Measurements from ENCODE around the gene FOXF1. TPM values are rescaled to one million over a fixed set of nuclear protein-coding genes. Genes with fewer than 3 reads are reported as not detected.

FOXF1 gene
- polyA plus RNA-seq, 1 donor = 22.3 TPM

DNA sequence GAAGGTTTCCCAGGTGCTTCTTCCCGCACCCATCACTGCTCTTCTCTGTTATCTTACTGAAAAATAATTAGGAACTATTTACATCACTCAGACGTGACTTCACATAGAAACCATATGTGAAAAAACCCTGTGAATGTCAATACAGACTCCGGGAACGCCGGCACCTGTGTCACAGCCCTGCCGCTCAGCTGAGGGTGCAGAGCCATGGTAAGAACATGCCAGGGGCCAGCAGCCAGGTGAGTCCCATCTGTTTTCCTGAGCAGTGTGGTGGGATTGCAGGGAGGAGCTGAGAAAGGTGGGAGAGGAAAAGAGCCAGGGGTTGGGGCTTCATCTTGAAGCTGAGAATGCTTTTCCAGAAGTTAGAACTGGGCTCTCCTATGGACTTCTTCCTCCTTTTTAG lies 13.7 kb downstream of the FOXF1 start:
- no CpG with 5 or more reads among the region's 6 CpGs for WGBS (ENCODE audit: insufficient coverage, low lambda C conversion rate)
- Histone ChIP-seq H3K27ac (ENCODE audit: low read length) (no peak overlapping the region), H3K9me3 (ENCODE audit: control insufficient read depth, low read depth, low read length) (peaks cover 4% of the 10 kb centered on the region), H3K4me1 (ENCODE audit: control insufficient read depth, insufficient read depth, low read length) (peaks cover 3% of the 10 kb centered on the region), H3K4me3 (ENCODE audit: low read length) (no peak overlapping the region), H3K27me3 (ENCODE audit: control insufficient read depth, insufficient read depth, low read length) (peaks cover 40% of the 10 kb centered on the region), H3K36me3 (ENCODE audit: control insufficient read depth, insufficient read depth, low read length) (no peaks in the 10 kb centered on the region)
- no peak for DNase-seq

DNA sequence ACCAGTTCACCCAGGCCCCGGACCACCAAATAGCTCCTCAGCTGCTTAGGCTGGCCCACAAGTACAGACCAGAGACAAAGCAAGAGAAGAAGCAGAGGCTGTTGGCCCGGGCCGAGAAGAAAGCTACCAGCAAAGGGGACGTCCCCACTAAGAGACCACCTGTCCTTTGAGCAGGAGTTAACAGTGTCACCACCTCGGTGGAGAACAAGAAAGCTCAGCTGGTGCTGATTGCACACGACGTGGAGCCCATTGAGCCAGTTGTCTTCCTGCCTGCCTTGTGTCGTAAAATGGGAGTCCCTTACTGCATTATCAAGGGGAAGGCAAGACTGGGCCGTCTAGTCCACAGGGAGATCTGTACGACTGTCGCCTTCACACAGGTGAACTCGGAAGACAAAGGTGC lies 15.4 kb downstream of the FOXF1 start:
- no peaks in the 10 kb centered on the region for H3K36me3 ChIP-seq (ENCODE audit: control insufficient read depth, insufficient read depth, low read length)
- H3K4me3 ChIP-seq (ENCODE audit: low read length) = no peak overlapping the region
- H3K4me1 ChIP-seq (ENCODE audit: control insufficient read depth, insufficient read depth, low read length) = no peaks in the 10 kb centered on the region
- peaks cover 4% of the 10 kb centered on the region for H3K9me3 ChIP-seq (ENCODE audit: control insufficient read depth, low read depth, low read length)
- DNase-seq = no peak
- no peak overlapping the region for H3K27ac ChIP-seq (ENCODE audit: low read length)
- peaks cover 28% of the 10 kb centered on the region for H3K27me3 ChIP-seq (ENCODE audit: control insufficient read depth, insufficient read depth, low read length)
- WGBS (ENCODE audit: insufficient coverage, low lambda C conversion rate) = no CpG with 5 or more reads among the region's 12 CpGs

- 100% methylated on average over 1 of the region's 15 CpGs for WGBS (ENCODE audit: insufficient coverage, low lambda C conversion rate)
- Histone ChIP-seq H3K4me1 (ENCODE audit: control insufficient read depth, insufficient read depth, low read length) (no peaks in the 10 kb centered on the region), H3K27ac (ENCODE audit: low read length) (no peak overlapping the region), H3K27me3 (ENCODE audit: control insufficient read depth, insufficient read depth, low read length) (peaks cover 14% of the 10 kb centered on the region), H3K9me3 (ENCODE audit: control insufficient read depth, low read depth, low read length) (peaks cover 4% of the 10 kb centered on the region), H3K36me3 (ENCODE audit: control insufficient read depth, insufficient read depth, low read length) (peaks cover 6% of the 10 kb centered on the region), H3K4me3 (ENCODE audit: low read length) (no peak overlapping the region)
- DNase-seq = no peak
Measured at GRCh38 chr16:86527366-86527765, 17.0 kb downstream of the FOXF1 start.

- H3K36me3 ChIP-seq (ENCODE audit: control insufficient read depth, insufficient read depth, low read length) = peaks cover 6% of the 10 kb centered on the region
- peaks cover 4% of the 10 kb centered on the region for H3K9me3 ChIP-seq (ENCODE audit: control insufficient read depth, low read depth, low read length)
- H3K27me3 ChIP-seq (ENCODE audit: control insufficient read depth, insufficient read depth, low read length) = peaks cover 7% of the 10 kb centered on the region
- DNase-seq = no peak
- WGBS (ENCODE audit: insufficient coverage, low lambda C conversion rate) = no CpG with 5 or more reads among the region's 38 CpGs
- no peak overlapping the region for H3K27ac ChIP-seq (ENCODE audit: low read length)
- H3K4me1 ChIP-seq (ENCODE audit: control insufficient read depth, insufficient read depth, low read length) = no peaks in the 10 kb centered on the region
- H3K4me3 ChIP-seq (ENCODE audit: low read length) = no peak overlapping the region
Measured at GRCh38 chr16:86528061-86528929, 18.0 kb downstream of the FOXF1 start.

DNA sequence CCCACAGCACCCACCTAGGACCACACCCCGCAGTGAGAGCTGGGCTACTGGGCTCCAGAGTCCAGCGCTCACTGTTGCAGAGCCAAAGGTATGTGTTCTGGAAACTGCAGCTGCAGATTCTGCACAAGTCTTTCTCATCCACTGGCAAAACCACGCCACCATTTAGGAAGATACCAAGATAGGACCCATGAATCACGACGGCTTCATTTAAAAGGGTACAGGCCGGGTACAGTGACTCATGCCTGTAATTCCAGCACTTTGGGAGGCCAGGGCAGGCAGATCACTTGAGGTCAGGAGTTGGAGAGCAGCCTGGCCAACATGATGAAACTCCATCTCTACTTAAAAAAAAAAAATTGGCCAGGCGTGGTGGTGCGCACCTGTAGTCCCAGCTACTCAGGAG lies 18.8 kb downstream of the FOXF1 start:
- H3K27me3 ChIP-seq (ENCODE audit: control insufficient read depth, insufficient read depth, low read length) = peaks cover 3% of the 10 kb centered on the region
- peaks cover 4% of the 10 kb centered on the region for H3K9me3 ChIP-seq (ENCODE audit: control insufficient read depth, low read depth, low read length)
- no peak for DNase-seq
- H3K4me1 ChIP-seq (ENCODE audit: control insufficient read depth, insufficient read depth, low read length) = no peaks in the 10 kb centered on the region
- no peak overlapping the region for H3K4me3 ChIP-seq (ENCODE audit: low read length)
- H3K36me3 ChIP-seq (ENCODE audit: control insufficient read depth, insufficient read depth, low read length) = peaks cover 12% of the 10 kb centered on the region
- no peak overlapping the region for H3K27ac ChIP-seq (ENCODE audit: low read length)
- no CpG with 5 or more reads among the region's 8 CpGs for WGBS (ENCODE audit: insufficient coverage, low lambda C conversion rate)

GRCh38 chr16:86530251-86531190 lies 20.2 kb downstream of the FOXF1 start:
- no peak overlapping the region for H3K4me3 ChIP-seq (ENCODE audit: low read length)
- peaks cover 12% of the 10 kb centered on the region for H3K36me3 ChIP-seq (ENCODE audit: control insufficient read depth, insufficient read depth, low read length)
- H3K4me1 ChIP-seq (ENCODE audit: control insufficient read depth, insufficient read depth, low read length) = no peaks in the 10 kb centered on the region
- DNase-seq = no peak
- no peaks in the 10 kb centered on the region for H3K27me3 ChIP-seq (ENCODE audit: control insufficient read depth, insufficient read depth, low read length)
- H3K9me3 ChIP-seq (ENCODE audit: control insufficient read depth, low read depth, low read length) = peaks cover 4% of the 10 kb centered on the region
- WGBS (ENCODE audit: insufficient coverage, low lambda C conversion rate) = 94% methylated on average over 9 of the region's 31 CpGs
- H3K27ac ChIP-seq (ENCODE audit: low read length) = no peak overlapping the region

- H3K4me1 ChIP-seq (ENCODE audit: control insufficient read depth, insufficient read depth, low read length) = no peaks in the 10 kb centered on the region
- no peak overlapping the region for H3K27ac ChIP-seq (ENCODE audit: low read length)
- H3K9me3 ChIP-seq (ENCODE audit: control insufficient read depth, low read depth, low read length) = peaks cover 4% of the 10 kb centered on the region
- no CpG with 5 or more reads among the region's 7 CpGs for WGBS (ENCODE audit: insufficient coverage, low lambda C conversion rate)
- H3K36me3 ChIP-seq (ENCODE audit: control insufficient read depth, insufficient read depth, low read length) = peaks cover 12% of the 10 kb centered on the region
- peak in 1 of 2 donors; percentile 39 for DNase-seq
- H3K4me3 ChIP-seq (ENCODE audit: low read length) = no peak overlapping the region
- H3K27me3 ChIP-seq (ENCODE audit: control insufficient read depth, insufficient read depth, low read length) = no peaks in the 10 kb centered on the region
Measured at GRCh38 chr16:86531191-86531545, 20.8 kb downstream of the FOXF1 start.

GRCh38 chr16:86531641-86532525 lies 21.6 kb downstream of the FOXF1 start:
- no peak overlapping the region for H3K4me3 ChIP-seq (ENCODE audit: low read length)
- WGBS (ENCODE audit: insufficient coverage, low lambda C conversion rate) = no CpG with 5 or more reads among the region's 49 CpGs
- H3K9me3 ChIP-seq (ENCODE audit: control insufficient read depth, low read depth, low read length) = peaks cover 4% of the 10 kb centered on the region
- H3K27ac ChIP-seq (ENCODE audit: low read length) = no peak overlapping the region
- H3K27me3 ChIP-seq (ENCODE audit: control insufficient read depth, insufficient read depth, low read length) = no peaks in the 10 kb centered on the region
- no peaks in the 10 kb centered on the region for H3K4me1 ChIP-seq (ENCODE audit: control insufficient read depth, insufficient read depth, low read length)
- DNase-seq = no peak
- H3K36me3 ChIP-seq (ENCODE audit: control insufficient read depth, insufficient read depth, low read length) = peaks cover 17% of the 10 kb centered on the region

DNA sequence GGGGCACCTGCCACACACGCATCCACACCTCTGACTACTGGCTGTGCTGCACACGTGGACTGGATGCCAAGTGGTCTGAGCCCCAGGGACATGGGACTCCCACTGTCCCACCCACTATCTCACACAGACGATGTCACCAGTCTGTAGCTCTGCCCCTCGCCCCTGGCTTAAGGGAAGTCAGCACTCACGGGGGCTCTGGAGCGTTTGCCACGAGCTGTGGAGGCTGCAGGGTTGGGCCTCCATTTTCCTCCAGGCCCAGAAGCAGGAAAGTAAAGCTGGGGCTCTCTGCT lies 22.1 kb downstream of the FOXF1 start:
- Histone ChIP-seq H3K4me3 (ENCODE audit: low read length) (no peak overlapping the region), H3K27me3 (ENCODE audit: control insufficient read depth, insufficient read depth, low read length) (no peaks in the 10 kb centered on the region), H3K36me3 (ENCODE audit: control insufficient read depth, insufficient read depth, low read length) (peaks cover 17% of the 10 kb centered on the region), H3K4me1 (ENCODE audit: control insufficient read depth, insufficient read depth, low read length) (no peaks in the 10 kb centered on the region), H3K9me3 (ENCODE audit: control insufficient read depth, low read depth, low read length) (peaks cover 4% of the 10 kb centered on the region), H3K27ac (ENCODE audit: low read length) (no peak overlapping the region)
- no CpG with 5 or more reads among the region's 7 CpGs for WGBS (ENCODE audit: insufficient coverage, low lambda C conversion rate)
- no peak for DNase-seq

GRCh38 chr16:86533076-86533475 lies 22.7 kb downstream of the FOXF1 start:
- no CpG with 5 or more reads among the region's 8 CpGs for WGBS (ENCODE audit: insufficient coverage, low lambda C conversion rate)
- H3K36me3 ChIP-seq (ENCODE audit: control insufficient read depth, insufficient read depth, low read length) = peaks cover 23% of the 10 kb centered on the region
- no peaks in the 10 kb centered on the region for H3K27me3 ChIP-seq (ENCODE audit: control insufficient read depth, insufficient read depth, low read length)
- no peaks in the 10 kb centered on the region for H3K4me1 ChIP-seq (ENCODE audit: control insufficient read depth, insufficient read depth, low read length)
- DNase-seq = no peak
- peaks cover 4% of the 10 kb centered on the region for H3K9me3 ChIP-seq (ENCODE audit: control insufficient read depth, low read depth, low read length)
- no peak overlapping the region for H3K27ac ChIP-seq (ENCODE audit: low read length)
- H3K4me3 ChIP-seq (ENCODE audit: low read length) = no peak overlapping the region
